GM12878 (cell line): ENCODE data around the gene RASGRF2. TPM values are rescaled to one million over a fixed set of nuclear protein-coding genes. Genes with fewer than 3 reads are reported as not detected.

Experiments
- ATAC-seq: fragments of 200-7000 bp; cut with Tn5 transposase; 3 replicates; pipeline ENCODE4 v1.9.1; 2020; ENCODE audit warnings: mild to moderate bottlenecking, moderate library complexity
- BruUV-seq: library from RNA; stranded (reverse); fragments of 400-500 nt; replicated peaks from 2 replicates; lab custom pipeline; 2021; lab: Mats Ljungman, UMichigan
- CTCF ChIA-PET: fragments of 300-600 bp; sonication (Branson Sonifier 250); formaldehyde crosslinking; extraction: SDS; loops from one replicate; lab custom pipeline; 2021; ENCODE audit warnings: inconsistent platforms; lab: Yijun Ruan, JAX
- POLR2A ChIA-PET: fragments of 350-600 bp; formaldehyde crosslinking; extraction: SDS; loops from one replicate; lab custom pipeline; 2021; ENCODE audit warnings: inconsistent platforms; lab: Charles Lee
- RAD21 ChIA-PET: fragments of 300-600 bp; sonication (Branson Sonifier 250); formaldehyde crosslinking; loops from one replicate; lab custom pipeline; 2023; ENCODE audit warnings: antibody characterized with exemption; ENCODE audit not compliant: unreplicated experiment; lab: Charles Lee
- SMC1A ChIA-PET: fragments of 300-600 bp; sonication (Branson Sonifier 250); formaldehyde crosslinking; loops from one replicate; lab custom pipeline; 2023; ENCODE audit not compliant: unreplicated experiment, uncharacterized antibody; lab: Charles Lee
- DNase-seq: peaks from one replicate; pipeline ENCODE4 v3.0.0-alpha.2; 2011; ENCODE audit warnings: low read depth, low spot score
- FAIRE-seq: peaks from 3 replicates; lab custom pipeline; 2011; peaks lifted over from hg19 to GRCh38; lab: Jason Lieb, UNC
- H2AFZ ChIP-seq: 2 replicates; pipeline ENCODE4 v1.6.0; 2011; ENCODE audit warnings: low read depth, low read length, control low read depth; ENCODE audit not compliant: control insufficient read depth
- H3K27ac ChIP-seq: 2 replicates; pipeline ENCODE4 v1.5.1; 2011; ENCODE audit warnings: control low read depth; ENCODE audit not compliant: control insufficient read depth, insufficient read depth
- H3K27me3 ChIP-seq, 2 experiments: replicated peaks in 1 of 2; 2 replicates each; pipeline versions ENCODE4 v1.6.0 to v1.6.1; 2011; ENCODE audit warnings: low read length in 1 of 2; ENCODE audit not compliant: control insufficient read depth in 2 of 2, insufficient read depth in 2 of 2
- H3K36me3 ChIP-seq, 2 experiments: 2 replicates each; pipeline ENCODE4 v1.5.1; 2011; ENCODE audit warnings: low read length in 1 of 2; ENCODE audit not compliant: control insufficient read depth in 2 of 2, insufficient read depth in 2 of 2
- H3K4me1 ChIP-seq: 2 replicates; pipeline ENCODE4 v1.6.1; 2011; ENCODE audit warnings: mild to moderate bottlenecking, low read length, moderate library complexity, mixed read lengths; ENCODE audit not compliant: control insufficient read depth, insufficient read depth
- H3K4me2 ChIP-seq: 2 replicates; pipeline ENCODE4 v1.6.0; 2011; ENCODE audit warnings: control low read depth; ENCODE audit not compliant: control insufficient read depth, insufficient read depth
- H3K4me3 ChIP-seq: fragments of 200-600 bp; sonication (generic); 2 replicates; pipeline ENCODE4 v1.5.1; 2016
- H3K79me2 ChIP-seq: 2 replicates; pipeline ENCODE4 v1.6.0; 2011; ENCODE audit warnings: low read length; ENCODE audit not compliant: control insufficient read depth, insufficient read depth
- H3K9ac ChIP-seq: 2 replicates; pipeline ENCODE4 v1.8.0; 2011; ENCODE audit warnings: low read length, control low read depth, mixed read lengths; ENCODE audit not compliant: control insufficient read depth, insufficient read depth
- H3K9me3 ChIP-seq: replicated peaks from 3 replicates; pipeline ENCODE4 v1.5.1; 2011; ENCODE audit warnings: mild to moderate bottlenecking, low read length; ENCODE audit not compliant: control insufficient read depth, insufficient read depth
- H4K20me1 ChIP-seq: 2 replicates; pipeline ENCODE4 v1.6.0; 2011; ENCODE audit not compliant: control insufficient read depth, insufficient read depth
- BCL11A ChIP-seq: IDR thresholded peaks from 2 replicates; pipeline ENCODE4 v1.6.1; 2011; ENCODE audit warnings: low read depth, low read length
- CHD4 ChIP-seq: fragments of 200-600 bp; sonication (generic); IDR thresholded peaks from 2 replicates; pipeline ENCODE4 v1.6.1; 2016; ENCODE audit warnings: mild to moderate bottlenecking
- CREM ChIP-seq: IDR thresholded peaks from 2 replicates; pipeline ENCODE4 v1.6.1; 2014; ENCODE audit warnings: antibody characterized with exemption, low read depth
- EP300 ChIP-seq, 2 experiments: fragments of 150-350 bp in 1 of 2; IDR thresholded peaks; 2 replicates each; pipeline ENCODE4 v1.6.1; 2011 to 2012; ENCODE audit warnings: low read depth in 2 of 2, low read length in 2 of 2, borderline replicate concordance in 1 of 2, improper control_type of control experiment in 1 of 2, inconsistent platforms in 1 of 2; ENCODE audit not compliant: control insufficient read depth in 1 of 2
- GABPA ChIP-seq: IDR thresholded peaks from 2 replicates; pipeline ENCODE4 v1.6.1; 2014; ENCODE audit warnings: antibody characterized with exemption, low read depth, mild to moderate bottlenecking, inconsistent platforms
- HSF1 ChIP-seq: fragments of 150-350 bp; IDR thresholded peaks from 2 replicates; pipeline ENCODE4 v1.6.1; 2014; ENCODE audit warnings: mild to moderate bottlenecking, low read depth, low read length
- IKZF2 ChIP-seq, 2 experiments: fragments of 450-650 bp; IDR thresholded peaks; 2 replicates each; pipeline ENCODE4 v1.6.1; 2017; ENCODE audit warnings: mild to moderate bottlenecking in 2 of 2, moderate library complexity in 2 of 2
- JUND ChIP-seq: IDR thresholded peaks from 2 replicates; pipeline ENCODE4 v1.6.1; 2012; ENCODE audit warnings: low read depth, mild to moderate bottlenecking, low read length, improper control_type of control experiment, moderate library complexity
- NBN ChIP-seq: fragments of 450-650 bp; IDR thresholded peaks from 2 replicates; pipeline ENCODE4 v1.6.1; 2016
- NR2C2 ChIP-seq: IDR thresholded peaks from 2 replicates; pipeline ENCODE4 v1.6.1; 2011; ENCODE audit warnings: borderline replicate concordance, low read depth; ENCODE audit not compliant: control insufficient read depth, insufficient read length
- RBBP5 ChIP-seq: fragments of 200-600 bp; sonication (generic); conservative IDR thresholded peaks from 2 replicates; pipeline ENCODE4 v1.6.1; 2016
- SRF ChIP-seq, 2 experiments: IDR thresholded peaks; 2 replicates each; pipeline ENCODE4 v1.6.1; 2011; ENCODE audit warnings: low read depth in 2 of 2, low read length in 2 of 2, mild to moderate bottlenecking in 1 of 2, moderate library complexity in 1 of 2
- ZBTB11 ChIP-seq: fragments of 450-650 bp; formaldehyde crosslinking; IDR thresholded peaks from 2 replicates; pipeline ENCODE4 v1.5.0; 2022; ENCODE audit warnings: mild to moderate bottlenecking, missing genetic modification characterization
- WGBS: methylation state at CpG from one replicate; pipeline ENCODE4 v1.1.6; 2016; ENCODE audit warnings: low lambda C conversion rate; ENCODE audit not compliant: insufficient replicate concordance, insufficient coverage; ENCODE audit errors: missing lambda C conversion rate; 5-methylcytosine and 5-hydroxymethylcytosine counted together
- in situ Hi-C: fragments of 300-500 bp; cut with MboI; formaldehyde crosslinking; loops from 9 replicates; pipeline ENCODE4 v1.14.3; 2018; ENCODE audit warnings: mixed read lengths
- intact Hi-C: fragments of 100-400 bp; cut with micrococcal nuclease; formaldehyde crosslinking; loops from one replicate; pipeline ENCODE4 v1.14.2; 2022; ENCODE audit not compliant: unreplicated experiment
- polyA plus RNA-seq, 11 experiments: library from polyadenylated mRNA; depleted of rRNA in 4 of 11; unstranded in 6 of 11; stranded (reverse) in 5 of 11; fragments of >200 nt; fragmentation: Nextera tagmentation in 4 of 11; fragmentation: Illumina TruSeq in 1 of 11; extraction: Ambion mirVana in 4 of 11; extraction: Trizol in 1 of 11; gene quantifications; 1 replicate in 1 of 11; 2 replicates in 10 of 11; pipeline versions ENCODE4 v1.2.1 to v1.2.3, GENCODE V29; 2011 to 2016; ENCODE audit warnings: inconsistent platforms in 2 of 11, missing spikeins in 2 of 11, low read depth in 1 of 11
- total RNA-seq, 4 experiments: library from RNA; depleted of rRNA in 3 of 4; stranded (reverse); fragments of >200 nt in 3 of 4; fragmentation: Illumina TruSeq in 1 of 4; extraction: Trizol in 1 of 4; gene quantifications; 2 replicates each; pipeline versions ENCODE4 v1.2.1 to v1.2.3, GENCODE V29; 2013 to 2021

Gene RASGRF2
- total and polyA plus RNA-seq, 10 of the 15 experiments (the other 5 are each of a cell fraction or from before 2014, with no cell fraction given), result 0.05 to 0.24 (median 0.07) TPM

- in situ Hi-C loops (no loop called here), intact Hi-C loops (no loop called here)
- Histone ChIP-seq H3K36me3 (no peaks in the 10 kb centered on the region), H3K79me2 (no peaks in the 10 kb centered on the region), H4K20me1 (no peaks in the 10 kb centered on the region), H3K9me3 (no peaks in the 10 kb centered on the region), H3K9ac (no peak overlapping the region), H2AFZ (no peak overlapping the region), H3K4me1 (peaks cover 3% of the 10 kb centered on the region; the same call in 1 of the 2 replicates), H3K27me3 (no peaks in the 10 kb centered on the region), H3K4me3 (no peak overlapping the region), H3K4me2 (no peak overlapping the region), H3K27ac (no peak overlapping the region)
- ChIA-PET CTCF (no interaction called here), POLR2A (interaction anchor here (1.2 kb wide), 1 partner anchor 10 kb away, joined by 3 read pairs; no protein-coding TSS in a partner anchor), RAD21 (no interaction called here), SMC1A (interaction anchor here (1.1 kb wide), 1 partner anchor 14 kb away, joined by 3 read pairs; no protein-coding TSS in a partner anchor)
- WGBS, result 57% methylated on average over 5 of the region's 5 CpGs
- no peak for FAIRE-seq
- BruUV-seq, result no TSS peak
- DNase-seq, result no peak
- no peak for ATAC-seq
- TF ChIP-seq GABPA (no peak), NBN (no peak), RBBP5 (no peak), JUND (no peak)
Measured at GRCh38 chr5:81245871-81246235, 285.7 kb downstream of the RASGRF2 start.

GRCh38 chr5:81246697-81247096 is 286.5 kb downstream of the RASGRF2 start:
- no peak overlapping the region for H3K4me2 ChIP-seq
- no peaks in the 10 kb centered on the region for H3K79me2 ChIP-seq
- ChIA-PET POLR2A (interaction anchor here (1.2 kb wide), 1 partner anchor 11 kb away, joined by 3 read pairs; no protein-coding TSS in a partner anchor), CTCF (interaction anchor here (0.7 kb wide), 1 partner anchor 52 kb away, joined by 3 read pairs; no protein-coding TSS in a partner anchor), RAD21 (no interaction called here), SMC1A (interaction anchor here (0.7 kb wide), 1 partner anchor 53 kb away, joined by 3 read pairs; no protein-coding TSS in a partner anchor)
- WGBS, result 87% methylated on average over 6 of the region's 6 CpGs
- FAIRE-seq (no peak), DNase-seq (no peak), ATAC-seq (no peak)
- BruUV-seq, result no TSS peak
- intact Hi-C loops, result no loop called here
- H4K20me1 ChIP-seq, result no peaks in the 10 kb centered on the region
- H3K36me3 ChIP-seq, result no peaks in the 10 kb centered on the region
- no peak overlapping the region for H3K4me3 ChIP-seq
- no peak overlapping the region for H3K27ac ChIP-seq
- H2AFZ ChIP-seq, result no peak overlapping the region
- no peaks in the 10 kb centered on the region for H3K9me3 ChIP-seq
- H3K4me1 ChIP-seq, result peaks cover 3% of the 10 kb centered on the region; the same call in 1 of the 2 replicates
- in situ Hi-C loops, result no loop called here
- no peak overlapping the region for H3K9ac ChIP-seq
- H3K27me3 ChIP-seq, result no peaks in the 10 kb centered on the region
- TF ChIP-seq EP300 (IDR thresholded peaks at IDR 0.05; ENCODE audit: borderline replicate concordance in 1 of 2, control insufficient read depth in 1 of 2, low read depth in 2 of 2, low read length in 2 of 2), result no peak
- TF ChIP-seq CHD4, result no peak
- TF ChIP-seq CREM, result no peak
- no peak for TF ChIP-seq NR2C2
- no peak for TF ChIP-seq IKZF2 (IDR thresholded peaks at IDR 0.05)
- no peak for TF ChIP-seq HSF1
- no peak for TF ChIP-seq ZBTB11 (CRISPR knock-in tag)
- TF ChIP-seq BCL11A, result no peak
- TF ChIP-seq SRF (IDR thresholded peaks at IDR 0.05; ENCODE audit: low read depth in 2 of 2, low read length in 2 of 2), result no peak
